ENCODE measurements around the gene P2RX5.
A peak's percentile ranks its signal among the peaks of the same experiment; 100 is the strongest.

The P2RX5 gene

DNA sequence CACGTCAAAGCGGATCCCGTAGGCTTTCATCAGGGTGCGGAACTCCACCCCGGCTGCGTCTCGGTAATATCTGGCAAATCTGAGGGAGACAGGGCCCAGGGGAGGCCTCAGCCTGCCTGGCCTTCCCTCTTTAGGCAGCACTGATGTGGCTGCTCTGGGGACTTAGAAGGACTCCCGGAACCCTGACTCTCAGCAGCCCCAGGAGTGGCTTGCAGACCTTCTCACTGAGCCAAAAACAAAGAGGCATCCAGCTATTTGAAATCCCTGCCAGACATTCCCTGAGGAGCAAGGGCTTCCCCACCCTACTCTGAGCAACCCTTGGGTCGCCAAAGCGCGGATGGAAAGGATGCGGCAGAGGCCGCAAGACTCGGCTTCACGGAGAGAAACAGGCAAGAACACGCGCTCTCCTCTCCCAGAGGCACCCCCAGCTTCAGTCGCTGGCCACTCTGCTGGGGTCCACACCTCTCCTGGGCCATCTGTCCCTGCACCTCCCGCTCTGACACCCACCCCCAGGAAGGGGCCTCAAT, 7.9 kb downstream of the P2RX5 start:
- Histone ChIP-seq H3K4me2 (ENCODE audit: low read length) (peak overlapping the region; percentile 51), H3K4me1 (ENCODE audit: insufficient read depth, low read length, severe bottlenecking) (peaks cover 39% of the 10 kb centered on the region), H4K20me1 (ENCODE audit: insufficient read depth, low read length) (no peaks in the 10 kb centered on the region)

GRCh38 chr17:3685174-3685573, 10.8 kb downstream of the P2RX5 start:
- Histone ChIP-seq H3F3A (ENCODE audit: insufficient read depth, low read length) (no peaks in the 10 kb centered on the region; the same call in 1 of the 2 replicates), H3K4me1 (ENCODE audit: insufficient read depth, low read length, severe bottlenecking) (peaks cover 24% of the 10 kb centered on the region), H3K36me3 (ENCODE audit: insufficient read depth, low read length) (peaks cover 12% of the 10 kb centered on the region; the same call in 1 of the 2 replicates), H4K20me1 (ENCODE audit: insufficient read depth, low read length) (no peaks in the 10 kb centered on the region), H3K27me3 (ENCODE audit: insufficient read depth, low read length) (no peaks in the 10 kb centered on the region), H3K4me3 (ENCODE audit: low read depth, low read length, poor library complexity, severe bottlenecking) (no peak overlapping the region), H2AFZ (ENCODE audit: low read length) (no peak overlapping the region), H3K9me2 (ENCODE audit: low read depth, low read length) (no peaks in the 10 kb centered on the region), H3K9ac (ENCODE audit: low read length) (no peak overlapping the region), H3K9me3 (ENCODE audit: low read length) (no peaks in the 10 kb centered on the region), H3K4me2 (ENCODE audit: low read length) (no peak overlapping the region), H3K79me2 (ENCODE audit: insufficient read depth, low read length) (no peaks in the 10 kb centered on the region), H3K27ac (ENCODE audit: low read depth, low read length, poor library complexity, severe bottlenecking) (peak overlapping the region; percentile 88)
- TF ChIP-seq EZH2 (IDR thresholded peaks at IDR 0.05; ENCODE audit: borderline replicate concordance, low read length): no peak
- TF ChIP-seq, protein P1, sequence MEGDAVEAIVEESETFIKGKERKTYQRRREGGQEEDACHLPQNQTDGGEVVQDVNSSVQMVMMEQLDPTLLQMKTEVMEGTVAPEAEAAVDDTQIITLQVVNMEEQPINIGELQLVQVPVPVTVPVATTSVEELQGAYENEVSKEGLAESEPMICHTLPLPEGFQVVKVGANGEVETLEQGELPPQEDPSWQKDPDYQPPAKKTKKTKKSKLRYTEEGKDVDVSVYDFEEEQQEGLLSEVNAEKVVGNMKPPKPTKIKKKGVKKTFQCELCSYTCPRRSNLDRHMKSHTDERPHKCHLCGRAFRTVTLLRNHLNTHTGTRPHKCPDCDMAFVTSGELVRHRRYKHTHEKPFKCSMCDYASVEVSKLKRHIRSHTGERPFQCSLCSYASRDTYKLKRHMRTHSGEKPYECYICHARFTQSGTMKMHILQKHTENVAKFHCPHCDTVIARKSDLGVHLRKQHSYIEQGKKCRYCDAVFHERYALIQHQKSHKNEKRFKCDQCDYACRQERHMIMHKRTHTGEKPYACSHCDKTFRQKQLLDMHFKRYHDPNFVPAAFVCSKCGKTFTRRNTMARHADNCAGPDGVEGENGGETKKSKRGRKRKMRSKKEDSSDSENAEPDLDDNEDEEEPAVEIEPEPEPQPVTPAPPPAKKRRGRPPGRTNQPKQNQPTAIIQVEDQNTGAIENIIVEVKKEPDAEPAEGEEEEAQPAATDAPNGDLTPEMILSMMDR (IDR thresholded peaks at IDR 0.05; ENCODE audit: low read length): no peak

More for the DNA sequence above, 7.9 kb downstream of the P2RX5 start:
- no peaks in the 10 kb centered on the region for H3K79me2 ChIP-seq (ENCODE audit: insufficient read depth, low read length)
- H2AFZ ChIP-seq (ENCODE audit: low read length): no peak overlapping the region
- H3K9me2 ChIP-seq (ENCODE audit: low read depth, low read length): no peaks in the 10 kb centered on the region
- no peaks in the 10 kb centered on the region for H3K27me3 ChIP-seq (ENCODE audit: insufficient read depth, low read length)
- H3K9me3 ChIP-seq (ENCODE audit: low read length): no peaks in the 10 kb centered on the region
- peak overlapping the region; percentile 25 for H3K4me3 ChIP-seq (ENCODE audit: low read depth, low read length, poor library complexity, severe bottlenecking)
- H3K9ac ChIP-seq (ENCODE audit: low read length): peak overlapping the region; percentile 44; the same call in 1 of the 2 replicates
- no peaks in the 10 kb centered on the region; the same call in 1 of the 2 replicates for H3F3A ChIP-seq (ENCODE audit: insufficient read depth, low read length)
- H3K36me3 ChIP-seq (ENCODE audit: insufficient read depth, low read length): peaks cover 5% of the 10 kb centered on the region; the same call in 1 of the 2 replicates
- TF ChIP-seq EZH2 (IDR thresholded peaks at IDR 0.05; ENCODE audit: borderline replicate concordance, low read length): no peak
- TF ChIP-seq, protein P1 (IDR thresholded peaks at IDR 0.05; ENCODE audit: low read length): no peak
- H3K27ac ChIP-seq (ENCODE audit: low read depth, low read length, poor library complexity, severe bottlenecking): peak overlapping the region; percentile 92

GRCh38 chr17:3683054-3683511, 12.9 kb downstream of the P2RX5 start:
- no peak overlapping the region for H3K4me3 ChIP-seq (ENCODE audit: low read depth, low read length, poor library complexity, severe bottlenecking)
- no peak for TF ChIP-seq EZH2 (IDR thresholded peaks at IDR 0.05; ENCODE audit: borderline replicate concordance, low read length)
- TF ChIP-seq, protein P1 (IDR thresholded peaks at IDR 0.05; ENCODE audit: low read length): peak; percentile 97
- peaks cover 7% of the 10 kb centered on the region; the same call in 1 of the 2 replicates for H3K36me3 ChIP-seq (ENCODE audit: insufficient read depth, low read length)
- H3K4me2 ChIP-seq (ENCODE audit: low read length): no peak overlapping the region
- no peaks in the 10 kb centered on the region for H3K27me3 ChIP-seq (ENCODE audit: insufficient read depth, low read length)
- no peaks in the 10 kb centered on the region for H4K20me1 ChIP-seq (ENCODE audit: insufficient read depth, low read length)
- no peak overlapping the region for H2AFZ ChIP-seq (ENCODE audit: low read length)
- no peak overlapping the region for H3K27ac ChIP-seq (ENCODE audit: low read depth, low read length, poor library complexity, severe bottlenecking)
- H3F3A ChIP-seq (ENCODE audit: insufficient read depth, low read length): no peaks in the 10 kb centered on the region; the same call in 1 of the 2 replicates
- no peaks in the 10 kb centered on the region for H3K9me3 ChIP-seq (ENCODE audit: low read length)
- H3K9ac ChIP-seq (ENCODE audit: low read length): no peak overlapping the region
- H3K4me1 ChIP-seq (ENCODE audit: insufficient read depth, low read length, severe bottlenecking): peaks cover 3% of the 10 kb centered on the region
- H3K79me2 ChIP-seq (ENCODE audit: insufficient read depth, low read length): no peaks in the 10 kb centered on the region
- H3K9me2 ChIP-seq (ENCODE audit: low read depth, low read length): no peaks in the 10 kb centered on the region
